Esophagus muscularis mucosa (tissue), 4 donors: ENCODE measurements around the gene ABCC5.

Experiments used
- CTCF ChIP-seq, 3 experiments: fragments of 200-600 bp in 2 of 3; fragments of 450-650 bp in 1 of 3; sonication (generic) in 2 of 3; IDR thresholded peaks; one replicate each; pipeline ENCODE4 v1.5.1; 2017 to 2019; ENCODE audit warnings: antibody characterized with exemption in 3 of 3, mild to moderate bottlenecking in 2 of 3, moderate library complexity in 1 of 3
- EP300 ChIP-seq: sonication (generic); formaldehyde crosslinking; IDR thresholded peaks from one replicate; pipeline ENCODE4 v1.6.1; 2017; ENCODE audit warnings: antibody characterized with exemption
- POLR2A ChIP-seq: fragments of 450-650 bp; IDR thresholded peaks from one replicate; pipeline ENCODE4 v1.6.1; 2017; ENCODE audit warnings: antibody characterized with exemption, moderate library complexity, mild to moderate bottlenecking, low read depth
- POLR2AphosphoS5 ChIP-seq, 2 donors: sonication (generic); formaldehyde crosslinking; IDR thresholded peaks; one replicate each; pipeline ENCODE4 v1.6.1; 2017; ENCODE audit warnings: antibody characterized with exemption in 2 of 2

- TF ChIP-seq CTCF (IDR thresholded peaks at IDR 0.05) (no peak), POLR2AphosphoS5 (IDR thresholded peaks at IDR 0.05) (no peak), POLR2A (no peak), EP300 (no peak)
Observed at GRCh38 chr3:183931881-183932280, 85.8 kb downstream of the ABCC5 start.
